Thyroid gland (tissue), 4 donors: ENCODE data around the gene SLC25A36. TPM values are rescaled to one million over a fixed set of nuclear protein-coding genes. Genes with fewer than 3 reads are reported as not detected.

Source experiments
- DNase-seq, 2 donors: peaks; one replicate each; pipeline ENCODE4 v3.0.0-alpha.2; 2019
- H3K27ac ChIP-seq, 3 donors: fragments of 200-600 bp; sonication (generic); 1 replicate in 2 of 3; 2 replicates in 1 of 3; pipeline ENCODE4 v1.5.1; 2016 to 2019; ENCODE audit warnings: mild to moderate bottlenecking in 1 of 3, moderate library complexity in 1 of 3
- H3K27me3 ChIP-seq: fragments of 200-600 bp; sonication (generic); one replicate; pipeline ENCODE4 v1.5.1; 2019
- H3K36me3 ChIP-seq, 2 donors: fragments of 200-600 bp; sonication (generic); one replicate each; pipeline ENCODE4 v1.5.1; 2016 to 2019
- H3K4me1 ChIP-seq, 2 donors: fragments of 200-600 bp; sonication (generic); one replicate each; pipeline ENCODE4 v1.5.1; 2017 to 2019
- H3K4me3 ChIP-seq, 3 donors: fragments of 200-600 bp; sonication (generic); replicated peaks in 1 of 3; 1 replicate in 2 of 3; 2 replicates in 1 of 3; pipeline ENCODE4 v1.5.1; 2016; ENCODE audit warnings: mild to moderate bottlenecking in 1 of 3
- H3K9me3 ChIP-seq: fragments of 200-600 bp; sonication (generic); one replicate; pipeline ENCODE4 v1.5.1; 2017
- POLR2A ChIP-seq, 2 donors: fragments of 450-650 bp; IDR thresholded peaks; one replicate each; pipeline ENCODE4 v1.6.1; 2017; ENCODE audit warnings: antibody characterized with exemption in 2 of 2, mild to moderate bottlenecking in 2 of 2, moderate library complexity in 1 of 2
- WGBS, 2 donors: methylation state at CpG; one replicate each; pipeline ENCODE4 v1.1.5; 2017; 5-methylcytosine and 5-hydroxymethylcytosine counted together
- intact Hi-C: fragments of 100-400 bp; cut with DNase I; formaldehyde crosslinking; loops from one replicate; pipeline ENCODE4 v1.15.1; 2023
- total RNA-seq, 4 donors: library from RNA; depleted of rRNA; stranded (reverse); fragments of >200 nt; gene quantifications; one replicate each; pipeline ENCODE4 v1.2.3, GENCODE V29; 2016
- TF ChIP-seq, protein P1 (sequence below), 6 experiments: fragments of 200-600 bp in 3 of 6; fragments of 450-650 bp in 3 of 6; sonication (generic) in 3 of 6; IDR thresholded peaks; one replicate each; pipeline ENCODE4 v1.5.1; 2016 to 2019; ENCODE audit warnings: antibody characterized with exemption in 6 of 6, mild to moderate bottlenecking in 2 of 6, inconsistent platforms in 1 of 6, moderate library complexity in 1 of 6

SLC25A36 gene, protein sequence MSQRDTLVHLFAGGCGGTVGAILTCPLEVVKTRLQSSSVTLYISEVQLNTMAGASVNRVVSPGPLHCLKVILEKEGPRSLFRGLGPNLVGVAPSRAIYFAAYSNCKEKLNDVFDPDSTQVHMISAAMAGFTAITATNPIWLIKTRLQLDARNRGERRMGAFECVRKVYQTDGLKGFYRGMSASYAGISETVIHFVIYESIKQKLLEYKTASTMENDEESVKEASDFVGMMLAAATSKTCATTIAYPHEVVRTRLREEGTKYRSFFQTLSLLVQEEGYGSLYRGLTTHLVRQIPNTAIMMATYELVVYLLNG
- 100 to 1,000 TPM; 102 to 226 (median 145) TPM for total RNA-seq

DNA sequence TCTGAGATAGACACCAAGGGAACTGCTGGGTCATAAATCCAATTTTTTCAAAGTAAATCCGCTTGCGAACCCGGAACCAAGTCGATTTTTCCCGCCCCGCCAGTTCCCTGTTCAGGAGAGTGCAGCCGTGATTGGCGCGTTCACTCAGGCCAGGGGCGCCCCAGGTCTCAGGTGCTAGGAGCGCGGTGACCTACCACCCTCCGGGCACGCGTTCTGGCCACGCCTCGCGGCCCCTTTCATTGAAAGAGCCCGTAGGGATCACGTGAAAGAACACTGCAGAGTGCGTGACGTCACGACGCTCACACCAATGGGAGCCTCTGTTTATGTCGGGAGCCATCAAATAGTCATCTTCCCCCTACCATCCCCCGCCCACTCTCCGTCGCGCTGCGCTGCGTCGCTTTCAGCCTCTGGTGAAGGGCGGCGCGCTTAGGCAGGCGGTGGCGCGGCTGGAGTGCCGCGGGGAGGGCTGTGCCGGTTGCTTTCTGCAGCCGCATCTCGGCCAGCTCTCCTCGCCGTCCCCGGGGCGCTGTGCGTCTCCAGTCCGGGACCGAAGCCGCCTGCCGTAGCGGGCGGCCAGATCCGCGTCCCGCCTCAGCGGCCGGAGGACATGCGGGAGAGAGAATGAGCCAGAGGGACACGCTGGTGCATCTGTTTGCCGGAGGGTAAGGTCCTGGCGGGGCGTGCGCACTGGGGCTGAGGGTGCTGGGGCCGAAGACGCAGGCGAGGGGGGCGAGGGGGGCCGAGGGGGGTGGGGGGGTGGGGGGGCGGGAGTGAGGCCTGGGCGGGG lies at the start of gene SLC25A36:
Gene SLC25A36 (plus strand): TSS at position 403 of the 787 bp plus-strand sequence. CDS start 219 bp downstream, at position 622.
- Histone ChIP-seq H3K4me1 (peaks cover 16 to 32% of the 10 kb centered on the region in 2 donors), H3K27me3 (no peaks in the 10 kb centered on the region), H3K36me3 (no peaks in the 10 kb centered on the region), H3K27ac (peak within 1 kb of the TSS; percentile 97 to 99 (median 98)), H3K4me3 (peak within 1 kb of the TSS; percentile 68 to 96 (median 82)), H3K9me3 (no peaks in the 10 kb centered on the region)
- intact Hi-C loops: no loop called here
- DNase-seq: peak; percentile 98
- 0 to 1% methylated on average over 24 to 26 of the region's 72 CpGs for WGBS, 2 donors
- TF ChIP-seq POLR2A (IDR thresholded peaks at IDR 0.05): peak; percentile 92 to 98
- TF ChIP-seq, protein P1, sequence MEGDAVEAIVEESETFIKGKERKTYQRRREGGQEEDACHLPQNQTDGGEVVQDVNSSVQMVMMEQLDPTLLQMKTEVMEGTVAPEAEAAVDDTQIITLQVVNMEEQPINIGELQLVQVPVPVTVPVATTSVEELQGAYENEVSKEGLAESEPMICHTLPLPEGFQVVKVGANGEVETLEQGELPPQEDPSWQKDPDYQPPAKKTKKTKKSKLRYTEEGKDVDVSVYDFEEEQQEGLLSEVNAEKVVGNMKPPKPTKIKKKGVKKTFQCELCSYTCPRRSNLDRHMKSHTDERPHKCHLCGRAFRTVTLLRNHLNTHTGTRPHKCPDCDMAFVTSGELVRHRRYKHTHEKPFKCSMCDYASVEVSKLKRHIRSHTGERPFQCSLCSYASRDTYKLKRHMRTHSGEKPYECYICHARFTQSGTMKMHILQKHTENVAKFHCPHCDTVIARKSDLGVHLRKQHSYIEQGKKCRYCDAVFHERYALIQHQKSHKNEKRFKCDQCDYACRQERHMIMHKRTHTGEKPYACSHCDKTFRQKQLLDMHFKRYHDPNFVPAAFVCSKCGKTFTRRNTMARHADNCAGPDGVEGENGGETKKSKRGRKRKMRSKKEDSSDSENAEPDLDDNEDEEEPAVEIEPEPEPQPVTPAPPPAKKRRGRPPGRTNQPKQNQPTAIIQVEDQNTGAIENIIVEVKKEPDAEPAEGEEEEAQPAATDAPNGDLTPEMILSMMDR (IDR thresholded peaks at IDR 0.05): peak in 1 of 6 experiments; percentile 30

DNA sequence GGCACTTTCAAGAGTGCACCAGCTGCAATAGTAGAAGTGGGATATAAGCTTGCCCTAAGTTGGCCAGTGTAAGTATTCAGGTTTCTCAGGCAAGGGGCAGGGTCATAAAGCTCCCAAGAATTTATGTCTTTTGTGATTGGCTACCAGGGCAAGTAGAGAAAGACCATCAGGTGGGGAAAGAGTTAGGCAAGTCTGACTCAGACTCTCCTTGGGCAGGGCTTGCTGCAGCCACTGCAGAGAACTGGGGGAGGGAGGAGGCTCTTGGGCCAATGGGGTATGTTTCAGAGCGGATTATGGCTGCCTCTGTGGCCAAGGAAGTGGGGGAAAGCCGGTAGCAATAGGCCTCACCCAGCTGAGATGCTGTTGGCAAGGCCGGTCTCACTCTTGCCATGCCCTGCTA lies 44.6 kb upstream of the SLC25A36 start:
- no peak for DNase-seq
- Histone ChIP-seq H3K4me3 (no peak overlapping the region), H3K27ac (no peak overlapping the region), H3K27me3 (no peaks in the 10 kb centered on the region), H3K36me3 (no peaks in the 10 kb centered on the region), H3K4me1 (no peaks in the 10 kb centered on the region), H3K9me3 (no peaks in the 10 kb centered on the region)
- intact Hi-C loops: loop anchor here (5.0 kb wide), 1 partner anchor 205 kb away; no protein-coding TSS in a partner anchor
- no peak for TF ChIP-seq POLR2A (IDR thresholded peaks at IDR 0.05)
- TF ChIP-seq, protein P1 (IDR thresholded peaks at IDR 0.05): no peak
- WGBS, 2 donors: 75 to 83% methylated on average over 3 of the region's 3 CpGs

DNA sequence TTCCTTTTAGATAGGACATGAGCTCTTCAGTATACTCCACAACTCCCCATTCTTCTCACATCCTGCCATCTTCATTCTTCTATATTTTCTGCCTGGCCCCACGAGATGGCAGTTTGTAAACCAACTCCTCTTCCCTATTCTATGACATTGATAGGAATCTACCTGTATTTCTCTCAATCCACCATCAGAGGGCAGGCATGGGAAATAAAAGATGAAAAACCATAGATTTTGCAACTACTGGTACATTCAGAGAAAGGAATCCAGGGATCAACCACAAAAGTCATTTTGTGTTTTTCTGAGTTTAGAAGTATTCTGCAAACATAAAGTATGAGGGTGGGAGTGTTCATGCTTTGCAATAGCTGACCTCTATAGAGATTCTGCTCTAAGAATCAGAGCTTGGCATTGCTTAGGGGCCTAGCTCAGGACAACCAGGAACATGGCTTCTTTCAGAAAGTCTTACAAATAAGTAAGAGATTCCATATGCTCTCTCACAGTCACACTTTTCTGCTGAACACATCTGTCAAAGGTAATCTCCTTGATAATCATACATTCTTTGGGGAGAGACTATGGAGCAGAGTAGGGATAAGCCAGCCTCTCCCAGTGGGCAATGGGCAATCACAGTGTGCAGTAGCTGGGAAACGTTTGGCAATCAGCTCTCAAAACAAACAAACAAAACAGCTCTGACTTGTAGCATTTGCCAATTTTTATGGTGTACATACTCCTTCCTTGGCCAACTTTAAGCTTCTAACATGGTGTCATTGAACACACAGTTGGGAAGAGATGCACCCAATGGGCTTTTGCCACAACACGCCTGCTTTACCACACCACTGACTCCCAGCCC lies 43.1 kb upstream of the SLC25A36 start:
- Histone ChIP-seq H3K9me3 (no peaks in the 10 kb centered on the region), H3K4me1 (no peaks in the 10 kb centered on the region), H3K36me3 (no peaks in the 10 kb centered on the region), H3K4me3 (no peak overlapping the region), H3K27me3 (no peaks in the 10 kb centered on the region), H3K27ac (no peak overlapping the region)
- 42 to 47% methylated on average over 3 of the region's 3 CpGs for WGBS, 2 donors
- no peak for DNase-seq
- TF ChIP-seq POLR2A (IDR thresholded peaks at IDR 0.05): no peak
- TF ChIP-seq, protein P1 (IDR thresholded peaks at IDR 0.05): peak in 5 of 6 experiments; percentile 11 to 75 (median 61)
- intact Hi-C loops: loop anchor here (5.0 kb wide), 1 partner anchor 204 kb away; no protein-coding TSS in a partner anchor

DNA sequence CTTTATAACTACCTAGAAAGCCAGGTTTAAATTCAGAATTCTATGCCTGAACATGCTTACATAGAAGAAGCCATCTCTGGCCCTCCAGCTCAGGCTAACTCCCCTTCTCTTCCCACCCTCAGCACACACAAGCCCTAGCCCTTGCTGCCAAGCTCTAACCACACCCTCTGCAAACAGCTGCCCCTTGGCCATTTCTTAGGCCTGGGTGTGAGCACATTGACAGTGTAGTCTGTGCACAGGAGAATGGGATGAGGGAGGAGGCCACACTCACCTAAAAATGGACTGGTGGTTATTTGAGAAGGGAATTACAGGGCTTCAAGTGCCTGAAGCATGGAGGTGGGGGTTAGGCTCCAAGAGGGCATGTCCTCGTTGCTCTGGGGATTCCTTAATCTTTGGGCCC lies 42.3 kb upstream of the SLC25A36 start:
- Histone ChIP-seq H3K27ac (no peak overlapping the region), H3K27me3 (no peaks in the 10 kb centered on the region), H3K36me3 (no peaks in the 10 kb centered on the region), H3K4me1 (no peaks in the 10 kb centered on the region), H3K9me3 (no peaks in the 10 kb centered on the region), H3K4me3 (no peak overlapping the region)
- DNase-seq: no peak
- WGBS, 2 donors: 60% methylated on average over 1 of the region's 1 CpG
- TF ChIP-seq, protein P1 (IDR thresholded peaks at IDR 0.05): no peak
- TF ChIP-seq POLR2A (IDR thresholded peaks at IDR 0.05): no peak
- intact Hi-C loops: loop anchor here (5.0 kb wide), 1 partner anchor 203 kb away; no protein-coding TSS in a partner anchor
